Activated CD8-positive, alpha-beta memory T cell treated with anti-CD3 and anti-CD28 coated beads, Interleukin-2, amount 10 ng/mL, durations not matched to agents 7 days and 5 days (primary cell): ENCODE data around the gene ZNF117. TPM values are rescaled to one million over a fixed set of nuclear protein-coding genes. Genes with fewer than 3 reads are reported as not detected.
"Not testable (repeated sequence)": the region's sequence is repeated elsewhere in the genome, so short reads cannot be mapped to it uniquely, and the experiment has no call there.

ENCODE experiments used
- ATAC-seq: fragments of 150-1000 bp; cut with Tn5 transposase; one replicate; pipeline ENCODE4 v1.10.0; 2021; ENCODE audit warnings: moderate library complexity
- CTCF ChIA-PET: fragments of 350-600 bp; sonication (Branson Sonifier 250); formaldehyde crosslinking; loops from one replicate; lab custom pipeline; 2021; ENCODE audit warnings: antibody characterized with exemption; lab: Charles Lee
- DNase-seq: peaks from one replicate; pipeline ENCODE4 v3.0.0-alpha.2; 2020
- H3K27ac Mint-ChIP-seq: one replicate; pipeline ENCODE4 v1.8.0; 2021; ENCODE audit warnings: mild to moderate bottlenecking, mixed read lengths
- H3K27me3 Mint-ChIP-seq: one replicate; pipeline ENCODE4 v1.8.0; 2021; ENCODE audit warnings: mixed read lengths
- H3K36me3 Mint-ChIP-seq: one replicate; pipeline ENCODE4 v1.8.0; 2021; ENCODE audit warnings: mild to moderate bottlenecking, mixed read lengths
- H3K4me1 Mint-ChIP-seq: one replicate; pipeline ENCODE4 v1.8.0; 2021; ENCODE audit warnings: mixed read lengths
- H3K4me3 Mint-ChIP-seq: one replicate; pipeline ENCODE4 v1.8.0; 2021; ENCODE audit warnings: mild to moderate bottlenecking, moderate library complexity, mixed read lengths
- H3K9me3 Mint-ChIP-seq: one replicate; pipeline ENCODE4 v1.8.0; 2022; ENCODE audit warnings: low read depth, mixed read lengths
- total RNA-seq, 2 experiments: library from RNA; stranded (reverse); gene quantifications; one replicate each; pipeline ENCODE4 v1.2.3, GENCODE V29; 2021

The ZNF117 gene
- 1 to 10 TPM; 3.6 to 4.9 TPM for total RNA-seq

DNA sequence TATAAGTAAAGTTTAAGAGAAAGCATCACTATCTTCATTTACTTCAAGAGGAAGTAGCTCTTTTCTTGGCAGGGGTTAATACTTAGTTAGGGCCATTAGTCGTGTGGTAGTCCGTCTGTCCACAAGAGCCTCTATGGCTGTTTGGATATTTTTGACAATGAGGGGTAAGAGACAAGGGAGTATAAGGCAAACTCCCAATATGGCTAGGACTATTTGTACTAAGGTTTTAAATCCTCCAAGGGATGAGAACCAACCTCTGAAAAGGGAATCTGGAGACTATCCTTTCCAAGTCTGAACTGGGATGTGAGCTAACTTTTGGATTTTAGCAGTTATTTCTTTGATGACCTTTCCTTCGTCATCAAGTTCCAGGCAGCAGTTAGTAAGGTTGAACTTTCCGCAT lies at the start of gene ZNF117:
ZNF117 (minus strand) TSS at position 101 of the 400 bp plus-strand sequence.
- H3K27me3 Mint-ChIP-seq = no peaks in the 10 kb centered on the region
- no peak within 1 kb of the TSS for H3K27ac Mint-ChIP-seq
- H3K4me1 Mint-ChIP-seq = no peaks in the 10 kb centered on the region
- CTCF ChIA-PET = no interaction called here
- peaks cover 54% of the 10 kb centered on the region for H3K36me3 Mint-ChIP-seq
- H3K9me3 Mint-ChIP-seq = peaks cover 44% of the 10 kb centered on the region
- DNase-seq (no peak), ATAC-seq (no peak)
- no peak within 1 kb of the TSS for H3K4me3 Mint-ChIP-seq

DNA sequence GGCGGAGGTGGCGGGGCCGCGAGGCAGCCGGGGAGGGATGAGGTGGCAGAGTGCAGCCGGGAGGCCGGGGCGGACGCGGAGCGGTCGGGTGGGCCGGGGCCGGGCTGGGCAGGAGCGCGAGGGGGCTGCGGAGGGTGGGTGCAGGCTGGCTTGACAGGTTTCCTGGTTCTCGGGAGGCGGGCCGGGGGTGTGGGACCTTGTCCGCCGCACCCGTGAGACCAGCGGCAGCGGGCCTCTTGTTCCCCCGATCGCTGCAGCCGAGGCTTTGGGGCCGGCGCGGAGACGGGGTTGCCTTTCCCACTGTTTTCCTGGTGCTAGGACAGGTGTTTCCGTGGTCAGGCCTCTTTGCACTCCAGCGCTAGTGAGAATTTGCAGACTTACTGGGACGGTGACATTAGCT lies 47.9 kb upstream of the ZNF117 start:
- CTCF ChIA-PET, H3K36me3 Mint-ChIP-seq, H3K9me3 Mint-ChIP-seq, H3K27me3 Mint-ChIP-seq: not testable (repeated sequence)
- peaks cover 17% of the 10 kb centered on the region for H3K4me1 Mint-ChIP-seq
- DNase-seq = peak; percentile 48
- ATAC-seq = peak; percentile 34
- H3K4me3 Mint-ChIP-seq = peak overlapping the region; percentile 80
- H3K27ac Mint-ChIP-seq = peak overlapping the region; percentile 68

DNA sequence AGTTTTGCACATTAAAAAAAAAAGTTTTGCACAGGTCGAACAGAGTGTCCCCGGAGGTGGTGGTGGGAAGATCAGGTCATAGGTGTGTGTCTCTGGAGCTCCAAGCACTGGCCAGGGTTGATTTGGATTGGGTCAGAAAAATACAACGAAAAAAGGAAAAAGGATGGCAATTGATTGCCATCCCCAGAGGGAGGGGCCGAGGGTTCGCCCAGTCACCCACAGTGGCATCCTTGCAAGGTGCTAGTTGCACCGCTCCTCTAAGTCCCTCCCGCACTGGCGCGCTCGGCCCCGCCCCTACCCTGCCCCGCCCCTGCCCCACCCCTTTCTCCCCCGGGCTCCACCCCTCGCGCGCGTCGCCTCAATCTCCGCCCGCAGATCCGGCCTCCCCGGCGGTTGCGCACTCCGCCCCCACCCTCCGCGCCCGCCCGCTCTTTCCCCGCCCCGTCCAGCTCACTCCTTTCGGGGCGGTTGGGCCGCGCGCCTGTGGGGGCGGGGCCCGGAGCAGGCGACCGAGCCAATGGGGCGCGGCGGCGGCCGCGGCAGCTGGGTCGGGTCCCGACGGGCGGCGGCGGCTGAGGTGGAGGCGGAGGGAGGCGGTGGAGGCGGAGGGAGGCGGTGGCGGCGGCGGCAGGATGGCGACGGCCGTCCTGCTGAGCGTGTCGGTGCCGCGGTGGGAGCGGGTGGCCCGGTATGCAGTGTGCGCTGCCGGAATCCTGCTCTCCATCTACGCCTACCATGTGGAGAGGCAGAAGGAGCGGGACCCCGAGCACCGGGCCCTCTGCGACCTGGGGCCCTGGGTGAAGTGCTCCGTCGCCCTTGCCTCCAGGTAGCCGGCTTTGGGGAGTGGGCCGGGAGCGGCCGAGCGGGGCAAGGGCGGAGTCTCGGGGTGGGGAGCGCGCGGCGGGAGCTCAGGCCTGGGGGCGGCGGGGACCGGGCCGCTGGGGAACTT lies 47.2 kb upstream of the ZNF117 start:
- no peaks in the 10 kb centered on the region for H3K9me3 Mint-ChIP-seq
- H3K4me1 Mint-ChIP-seq = peaks cover 17% of the 10 kb centered on the region
- peak; percentile 92 for ATAC-seq
- no peaks in the 10 kb centered on the region for H3K36me3 Mint-ChIP-seq
- CTCF ChIA-PET = no interaction called here
- H3K27me3 Mint-ChIP-seq = no peaks in the 10 kb centered on the region
- peak; percentile 93 for DNase-seq
- H3K4me3 Mint-ChIP-seq = peak overlapping the region; percentile 80
- peak overlapping the region; percentile 71 for H3K27ac Mint-ChIP-seq

DNA sequence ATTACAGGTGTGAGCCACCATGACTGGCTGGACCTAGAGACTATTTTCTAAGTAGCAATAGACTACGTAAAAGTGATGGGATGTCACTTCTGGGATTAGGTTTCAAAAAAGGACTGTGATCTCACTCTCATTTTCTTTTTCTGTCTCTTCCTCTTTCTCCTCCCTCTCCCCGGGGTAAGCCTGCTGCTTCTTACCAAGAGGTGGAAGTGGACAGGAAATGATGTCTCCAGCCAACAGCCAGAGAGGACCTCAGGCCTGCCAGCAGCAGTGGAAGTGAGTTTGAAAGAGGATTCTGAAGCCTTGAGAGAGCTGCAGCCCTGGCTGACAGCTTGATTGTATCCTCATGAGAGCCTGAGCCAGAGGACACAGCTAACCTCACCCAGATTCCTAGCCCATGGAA lies 45.7 kb upstream of the ZNF117 start:
- CTCF ChIA-PET, ATAC-seq, DNase-seq, H3K9me3 Mint-ChIP-seq, H3K36me3 Mint-ChIP-seq, H3K27ac Mint-ChIP-seq, H3K27me3 Mint-ChIP-seq, H3K4me3 Mint-ChIP-seq: not testable (repeated sequence)
- H3K4me1 Mint-ChIP-seq = peaks cover 17% of the 10 kb centered on the region

DNA sequence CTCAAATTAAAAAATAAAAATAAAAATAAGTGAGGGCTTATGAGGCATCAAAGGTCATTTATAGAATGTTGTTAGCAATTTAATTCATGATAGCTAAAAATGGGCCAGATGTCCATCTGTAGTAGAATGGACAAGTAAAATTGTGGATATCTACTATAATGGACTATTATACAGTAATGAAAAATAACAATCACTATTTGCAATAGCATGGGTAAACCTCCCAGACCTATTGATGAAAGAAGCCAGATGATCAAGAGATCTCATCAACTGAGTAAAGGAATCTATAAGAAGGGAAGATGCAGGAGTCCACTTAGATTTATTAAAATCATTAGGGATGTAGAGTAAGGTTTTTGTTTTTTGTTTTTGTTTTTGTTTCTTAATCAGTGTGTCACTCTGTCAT lies 44.6 kb upstream of the ZNF117 start:
- H3K27me3 Mint-ChIP-seq, H3K9me3 Mint-ChIP-seq, H3K4me3 Mint-ChIP-seq, CTCF ChIA-PET, DNase-seq, ATAC-seq, H3K36me3 Mint-ChIP-seq, H3K27ac Mint-ChIP-seq: not testable (repeated sequence)
- peaks cover 17% of the 10 kb centered on the region for H3K4me1 Mint-ChIP-seq

DNA sequence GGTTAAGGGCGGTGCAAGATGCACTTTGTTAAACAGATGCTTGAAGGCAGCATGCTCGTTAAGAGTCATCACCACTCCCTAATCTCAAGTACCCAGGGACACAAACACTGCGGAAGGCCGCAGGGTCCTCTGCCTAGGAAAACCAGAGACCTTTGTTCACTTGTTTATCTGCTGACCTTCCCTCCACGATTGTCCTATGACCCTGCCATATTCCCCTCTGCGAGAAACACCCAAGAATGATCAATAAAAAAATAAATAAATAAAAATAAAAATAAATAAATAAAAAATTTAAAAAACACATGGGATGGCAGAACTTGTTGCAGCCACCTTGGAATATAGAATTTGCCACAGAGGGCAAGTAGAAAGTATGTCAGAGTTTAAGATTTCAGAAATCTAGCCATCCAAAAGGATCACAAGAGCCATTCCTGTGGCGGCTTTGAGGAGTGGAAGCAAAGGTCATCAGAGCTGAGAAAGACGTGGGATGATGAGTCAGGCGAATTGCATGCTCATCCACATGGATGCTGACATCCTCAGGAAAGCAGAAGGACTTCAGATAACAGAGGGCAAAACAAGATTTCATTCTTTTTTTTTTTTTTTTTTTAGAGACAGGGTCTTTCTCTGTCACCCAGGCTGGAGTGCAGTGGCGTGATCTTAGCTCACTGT lies 43.4 kb upstream of the ZNF117 start:
- H3K4me3 Mint-ChIP-seq, H3K27me3 Mint-ChIP-seq, H3K27ac Mint-ChIP-seq, DNase-seq, H3K9me3 Mint-ChIP-seq, ATAC-seq, H3K36me3 Mint-ChIP-seq, CTCF ChIA-PET, H3K4me1 Mint-ChIP-seq: not testable (repeated sequence)

DNA sequence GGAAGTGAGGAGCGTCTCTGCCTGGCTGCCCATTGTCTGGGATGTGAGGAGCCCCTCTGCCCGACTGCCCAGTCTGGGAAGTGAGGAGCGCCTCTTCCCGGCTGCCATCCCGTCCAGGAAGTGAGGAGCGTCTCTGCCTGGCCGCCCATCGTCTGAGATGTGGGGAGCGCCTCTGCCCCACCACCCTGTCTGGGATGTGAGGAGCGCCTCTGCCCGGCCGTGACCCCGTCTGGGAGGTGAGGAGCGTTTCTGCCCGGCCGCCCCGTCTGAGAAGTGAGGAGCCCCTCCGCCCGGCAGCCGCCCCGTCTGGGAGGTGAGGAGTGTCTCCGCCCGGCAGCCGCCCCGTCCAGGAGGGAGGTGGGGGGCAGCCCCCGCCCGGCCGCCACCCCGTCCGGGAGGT lies 42.6 kb upstream of the ZNF117 start:
- CTCF ChIA-PET, H3K36me3 Mint-ChIP-seq, H3K4me1 Mint-ChIP-seq, ATAC-seq, H3K27me3 Mint-ChIP-seq, H3K9me3 Mint-ChIP-seq, H3K4me3 Mint-ChIP-seq, H3K27ac Mint-ChIP-seq, DNase-seq: not testable (repeated sequence)

DNA sequence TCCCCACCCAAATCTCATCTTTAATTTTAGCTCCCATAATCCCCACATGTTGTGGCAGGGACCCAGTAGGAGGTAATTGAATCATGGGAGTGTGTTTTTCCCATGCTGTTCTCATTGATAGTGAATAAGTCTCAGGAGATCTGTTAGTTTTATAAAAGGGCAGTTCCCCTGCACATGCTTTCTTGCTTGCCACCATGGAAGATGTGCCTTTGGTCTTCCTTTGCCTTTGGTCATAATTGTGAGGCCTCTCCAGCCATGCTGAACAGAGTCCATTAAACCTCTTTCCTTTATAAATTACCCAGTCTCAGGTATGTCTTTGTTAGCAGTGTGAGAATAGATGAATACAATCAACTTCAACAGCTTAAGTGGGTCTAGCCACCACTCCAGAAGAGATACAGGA lies 34.2 kb upstream of the ZNF117 start:
- H3K9me3 Mint-ChIP-seq, H3K4me3 Mint-ChIP-seq, H3K27me3 Mint-ChIP-seq, H3K36me3 Mint-ChIP-seq, CTCF ChIA-PET, ATAC-seq, DNase-seq, H3K27ac Mint-ChIP-seq, H3K4me1 Mint-ChIP-seq: not testable (repeated sequence)

DNA sequence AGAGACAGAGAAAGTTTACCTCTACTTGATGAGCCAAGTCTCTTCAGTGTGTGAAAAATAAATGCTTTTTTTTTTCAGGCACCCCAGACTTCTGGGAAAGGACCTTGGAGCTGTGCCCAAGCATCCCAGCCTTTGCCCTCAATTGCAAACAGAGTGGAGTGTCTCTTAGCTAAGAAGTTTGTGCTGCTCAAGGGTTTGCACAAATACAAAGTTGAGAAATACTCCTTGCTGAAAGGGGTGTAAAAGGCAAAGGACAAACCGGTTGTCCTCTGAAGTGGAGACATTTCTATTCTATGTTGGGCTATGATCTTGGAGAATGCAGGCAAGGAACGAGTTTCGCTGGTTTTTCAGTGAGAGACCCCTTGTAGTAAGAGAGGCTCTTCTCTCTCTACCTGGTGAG lies 30.1 kb upstream of the ZNF117 start:
- H3K27me3 Mint-ChIP-seq, DNase-seq, H3K4me3 Mint-ChIP-seq, CTCF ChIA-PET, H3K27ac Mint-ChIP-seq, H3K4me1 Mint-ChIP-seq, H3K9me3 Mint-ChIP-seq, H3K36me3 Mint-ChIP-seq, ATAC-seq: not testable (repeated sequence)

DNA sequence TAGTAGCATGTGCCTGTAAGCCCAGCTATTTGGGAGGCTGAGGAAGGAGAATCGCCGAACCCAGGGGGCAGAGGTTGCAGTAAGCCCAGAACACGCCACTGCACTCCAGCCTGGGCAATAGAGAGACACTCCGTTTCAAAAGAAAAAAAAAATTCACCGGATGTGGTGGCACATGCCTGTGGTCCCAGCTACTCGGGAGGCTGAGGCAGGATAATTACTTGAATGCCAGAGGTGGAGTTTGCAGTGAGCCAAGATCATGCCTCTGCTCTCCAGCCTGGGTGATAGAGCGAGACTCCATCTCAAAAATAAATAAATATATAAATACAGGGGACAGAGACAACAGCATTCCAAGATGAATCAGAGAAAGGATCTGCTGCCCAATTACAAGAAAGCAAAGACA lies 19.0 kb upstream of the ZNF117 start:
- CTCF ChIA-PET, H3K27me3 Mint-ChIP-seq, H3K9me3 Mint-ChIP-seq, H3K4me3 Mint-ChIP-seq, DNase-seq, ATAC-seq, H3K27ac Mint-ChIP-seq: not testable (repeated sequence)
- peaks cover 17% of the 10 kb centered on the region for H3K4me1 Mint-ChIP-seq
- peaks cover 12% of the 10 kb centered on the region for H3K36me3 Mint-ChIP-seq

DNA sequence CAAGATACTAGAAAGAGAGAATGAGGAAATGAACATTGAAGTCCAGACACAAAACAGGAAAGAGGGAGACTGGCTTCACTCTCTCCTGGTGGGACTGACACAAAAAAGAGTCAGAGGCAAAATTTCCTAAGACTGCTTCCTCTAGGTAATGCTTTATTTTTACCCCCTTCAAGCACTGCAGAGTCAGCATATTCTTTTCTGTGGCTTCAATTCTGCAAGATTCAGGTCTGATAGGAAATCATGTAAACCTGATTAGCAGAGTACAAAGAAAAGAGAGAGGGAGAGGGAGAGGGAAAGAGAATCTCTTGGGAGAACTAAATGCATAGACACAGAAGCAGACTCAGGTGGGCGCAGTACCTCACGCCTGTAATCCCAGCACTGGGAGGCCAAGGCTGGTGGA lies 18.6 kb upstream of the ZNF117 start:
- H3K27ac Mint-ChIP-seq, CTCF ChIA-PET, ATAC-seq, DNase-seq, H3K9me3 Mint-ChIP-seq, H3K27me3 Mint-ChIP-seq, H3K4me3 Mint-ChIP-seq: not testable (repeated sequence)
- Mint-ChIP-seq H3K36me3 (peaks cover 17% of the 10 kb centered on the region), H3K4me1 (peaks cover 22% of the 10 kb centered on the region)

DNA sequence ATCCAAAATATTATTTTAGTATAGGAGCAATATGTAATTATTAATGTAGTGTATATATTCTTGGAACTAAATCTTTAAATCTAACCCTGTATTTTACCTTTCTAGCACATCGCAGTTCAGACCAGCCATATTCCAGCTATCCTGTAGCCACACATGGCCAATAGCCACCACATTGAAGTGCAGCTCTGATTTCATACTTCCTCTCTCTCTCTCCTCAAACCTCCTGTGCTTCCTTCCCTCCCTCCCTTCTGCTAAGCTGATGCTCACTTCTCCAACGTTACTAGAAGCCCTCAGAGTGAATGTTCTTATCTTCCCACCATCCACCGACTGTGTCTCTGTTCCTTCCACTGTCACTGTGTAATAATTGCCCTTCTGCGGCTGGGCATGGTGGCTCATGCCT lies 16.2 kb upstream of the ZNF117 start:
- DNase-seq, H3K27me3 Mint-ChIP-seq, ATAC-seq: not testable (repeated sequence)
- CTCF ChIA-PET = interaction anchor here (0.5 to 1.3 kb wide), 2 partner anchors 56 to 974 kb away, joined by 3 to 9 read pairs; no protein-coding TSS in a partner anchor
- Mint-ChIP-seq H3K4me1 (peaks cover 25% of the 10 kb centered on the region), H3K36me3 (peaks cover 39% of the 10 kb centered on the region), H3K9me3 (peaks cover 14% of the 10 kb centered on the region), H3K4me3 (peak overlapping the region; percentile 92), H3K27ac (peak overlapping the region; percentile 95)

DNA sequence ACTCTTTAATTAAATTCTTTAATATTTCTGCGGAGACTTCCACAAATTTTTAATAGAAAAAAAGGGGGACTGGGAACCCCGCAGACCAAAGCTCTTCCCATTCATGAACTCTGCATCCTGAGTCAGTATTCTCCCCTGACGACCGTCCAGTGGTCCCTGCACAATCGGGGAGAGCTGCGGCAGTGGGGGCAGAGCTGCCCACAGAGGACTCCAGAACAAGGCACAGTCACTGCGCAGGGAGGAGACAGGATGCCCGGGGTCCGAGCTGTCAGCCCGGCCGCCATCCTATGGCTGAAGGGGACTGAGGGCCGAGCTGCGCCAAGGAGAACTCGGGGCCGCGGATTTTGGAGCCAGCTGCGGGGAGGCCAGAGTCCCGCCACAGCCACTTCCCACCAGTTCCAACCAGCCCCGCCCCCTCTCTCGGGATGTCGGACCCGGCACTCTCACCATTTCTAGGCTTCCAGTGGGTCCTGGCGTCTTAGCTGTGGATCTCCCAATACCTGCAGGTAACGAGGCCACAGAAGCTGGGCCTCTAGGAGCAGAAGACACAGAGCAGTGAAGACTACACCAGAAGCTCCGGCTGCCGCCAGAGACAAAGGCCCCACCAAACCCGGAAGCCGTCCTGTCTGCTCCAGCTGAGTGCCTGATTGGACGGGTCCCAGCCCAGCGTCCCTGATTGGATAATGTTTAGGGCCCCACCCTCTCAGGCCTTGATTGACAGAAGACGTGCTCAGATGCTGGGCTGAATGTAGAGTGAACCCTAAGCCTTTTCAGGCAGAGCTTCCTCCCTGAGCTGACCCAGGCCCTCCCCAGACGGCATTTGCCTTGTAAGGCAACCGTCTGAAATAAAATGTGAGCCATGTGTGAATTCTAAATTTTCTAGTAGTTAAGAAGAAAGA lies 15.5 kb upstream of the ZNF117 start, which contains the start of gene ERV3-1:
ERV3-1 (minus strand) TSS at position 594 of the 899 bp plus-strand sequence. CDS start 13,661 bp downstream, outside the sequence.
- H3K4me3 Mint-ChIP-seq = peak within 1 kb of the TSS; percentile 92
- H3K4me1 Mint-ChIP-seq = peaks cover 25% of the 10 kb centered on the region
- ATAC-seq (peak; percentile 100), DNase-seq (peak; percentile 97)
- H3K9me3 Mint-ChIP-seq = peaks cover 16% of the 10 kb centered on the region
- H3K36me3 Mint-ChIP-seq = peaks cover 46% of the 10 kb centered on the region
- peak within 1 kb of the TSS; percentile 95 for H3K27ac Mint-ChIP-seq
- CTCF ChIA-PET = interaction anchor here (0.5 to 1.3 kb wide), 2 partner anchors 55 to 974 kb away, joined by 3 to 9 read pairs; no protein-coding TSS in a partner anchor
- H3K27me3 Mint-ChIP-seq = no peaks in the 10 kb centered on the region
